OCI-LY3 (cell line): ENCODE measurements around the gene THPO.

ENCODE experiments used
- EZH2phosphoT487 ChIP-seq: fragments of 200-600 bp; shearing (Covaris generic); IDR thresholded peaks from 2 replicates; pipeline ENCODE4 v1.6.1; 2018; ENCODE audit warnings: antibody characterized with exemption, mixed run types, low read depth
- TF ChIP-seq, protein P1 (sequence below): fragments of 200-600, 300-600 bp; sonication (generic); IDR thresholded peaks from 2 replicates; pipeline ENCODE4 v1.5.1; 2014; ENCODE audit warnings: antibody characterized with exemption, low read length, low read depth

DNA sequence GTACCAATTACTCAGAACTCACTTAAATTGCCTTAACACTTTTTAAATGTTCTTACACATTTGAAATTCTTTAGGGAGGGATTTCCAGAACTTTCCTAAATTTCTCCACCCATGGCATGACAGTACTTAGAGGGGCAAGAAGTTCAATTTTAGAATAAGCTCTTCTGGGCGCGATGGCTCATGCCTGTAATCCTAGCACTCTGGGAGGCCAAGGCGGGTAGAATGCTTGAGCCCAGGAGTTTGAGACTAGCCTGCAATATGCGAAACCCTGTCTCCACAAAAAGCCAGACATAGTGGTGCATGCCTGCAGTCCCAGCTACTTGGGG lies 30.0 kb downstream of the THPO start:
- TF ChIP-seq, protein P1, sequence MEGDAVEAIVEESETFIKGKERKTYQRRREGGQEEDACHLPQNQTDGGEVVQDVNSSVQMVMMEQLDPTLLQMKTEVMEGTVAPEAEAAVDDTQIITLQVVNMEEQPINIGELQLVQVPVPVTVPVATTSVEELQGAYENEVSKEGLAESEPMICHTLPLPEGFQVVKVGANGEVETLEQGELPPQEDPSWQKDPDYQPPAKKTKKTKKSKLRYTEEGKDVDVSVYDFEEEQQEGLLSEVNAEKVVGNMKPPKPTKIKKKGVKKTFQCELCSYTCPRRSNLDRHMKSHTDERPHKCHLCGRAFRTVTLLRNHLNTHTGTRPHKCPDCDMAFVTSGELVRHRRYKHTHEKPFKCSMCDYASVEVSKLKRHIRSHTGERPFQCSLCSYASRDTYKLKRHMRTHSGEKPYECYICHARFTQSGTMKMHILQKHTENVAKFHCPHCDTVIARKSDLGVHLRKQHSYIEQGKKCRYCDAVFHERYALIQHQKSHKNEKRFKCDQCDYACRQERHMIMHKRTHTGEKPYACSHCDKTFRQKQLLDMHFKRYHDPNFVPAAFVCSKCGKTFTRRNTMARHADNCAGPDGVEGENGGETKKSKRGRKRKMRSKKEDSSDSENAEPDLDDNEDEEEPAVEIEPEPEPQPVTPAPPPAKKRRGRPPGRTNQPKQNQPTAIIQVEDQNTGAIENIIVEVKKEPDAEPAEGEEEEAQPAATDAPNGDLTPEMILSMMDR: no peak
- no peak for TF ChIP-seq EZH2phosphoT487
